Body of pancreas (tissue), 4 donors: ENCODE data around the gene TMC5. TPM values are rescaled to one million over a fixed set of nuclear protein-coding genes. Genes with fewer than 3 reads are reported as not detected.
"Not testable (repeated sequence)": the region's sequence is repeated elsewhere in the genome, so short reads cannot be mapped to it uniquely, and the experiment has no call there.

Source experiments
- ATAC-seq: fragments of 150-250 bp; one replicate; pipeline ENCODE4 v1.9.1; 2016
- DNase-seq, 4 donors: peaks; one replicate each; pipeline ENCODE4 v3.0.0-alpha.2; 2019
- H3K27ac ChIP-seq, 4 donors: fragments of 200-600 bp; sonication (generic); 1 replicate in 3 of 4; 2 replicates in 1 of 4; pipeline versions ENCODE4 v1.5.1 to v1.6.1; 2016 to 2019; ENCODE audit warnings: mild to moderate bottlenecking in 1 of 4, mixed read lengths in 1 of 4, moderate library complexity in 1 of 4
- H3K27me3 ChIP-seq, 2 donors: fragments of 200-600 bp; sonication (generic); one replicate each; pipeline ENCODE4 v1.6.0; 2016; ENCODE audit warnings: mild to moderate bottlenecking in 1 of 2
- H3K36me3 ChIP-seq, 2 donors: fragments of 200-600 bp; sonication (generic); replicated peaks in 1 of 2; 2 replicates each; pipeline ENCODE4 v1.5.1; 2016; ENCODE audit warnings: low read depth in 2 of 2; ENCODE audit not compliant: insufficient read depth in 1 of 2
- H3K4me1 ChIP-seq: fragments of 200-600 bp; sonication (generic); one replicate; pipeline ENCODE4 v1.6.0; 2016
- H3K4me3 ChIP-seq, 2 donors: fragments of 200-600 bp; sonication (generic); 1 replicate in 1 of 2; 2 replicates in 1 of 2; pipeline ENCODE4 v1.5.1; 2016 to 2019
- H3K9me3 ChIP-seq, 3 donors: fragments of 200-600 bp; sonication (generic); 1 replicate in 2 of 3; 2 replicates in 1 of 3; pipeline ENCODE4 v1.5.1; 2016
- POLR2A ChIP-seq, 3 donors: fragments of 450-650 bp; IDR thresholded peaks; one replicate each; pipeline ENCODE4 v1.6.1; 2016; ENCODE audit warnings: antibody characterized with exemption in 3 of 3, mild to moderate bottlenecking in 2 of 3
- WGBS, 2 donors: methylation state at CpG; one replicate each; pipeline ENCODE4 v1.1.5; 2017; 5-methylcytosine and 5-hydroxymethylcytosine counted together
- intact Hi-C: fragments of 100-400 bp; cut with DNase I; formaldehyde crosslinking; loops from one replicate; pipeline ENCODE4 v1.15.1; 2023
- total RNA-seq, 2 donors: library from RNA; depleted of rRNA; stranded (reverse); fragments of >200 nt; gene quantifications; one replicate each; pipeline ENCODE4 v1.1.0, GENCODE V29; 2016
- TF ChIP-seq, protein P1 (sequence below), 7 experiments: fragments of 450-650 bp in 4 of 7; fragments of 200-600 bp in 3 of 7; sonication (generic) in 3 of 7; IDR thresholded peaks; one replicate each; pipeline ENCODE4 v1.5.1; 2016 to 2019; ENCODE audit warnings: antibody characterized with exemption in 7 of 7

Gene TMC5
- total RNA-seq, 2 donors from 2014 or later: 0.66 to 2.3 TPM

DNA sequence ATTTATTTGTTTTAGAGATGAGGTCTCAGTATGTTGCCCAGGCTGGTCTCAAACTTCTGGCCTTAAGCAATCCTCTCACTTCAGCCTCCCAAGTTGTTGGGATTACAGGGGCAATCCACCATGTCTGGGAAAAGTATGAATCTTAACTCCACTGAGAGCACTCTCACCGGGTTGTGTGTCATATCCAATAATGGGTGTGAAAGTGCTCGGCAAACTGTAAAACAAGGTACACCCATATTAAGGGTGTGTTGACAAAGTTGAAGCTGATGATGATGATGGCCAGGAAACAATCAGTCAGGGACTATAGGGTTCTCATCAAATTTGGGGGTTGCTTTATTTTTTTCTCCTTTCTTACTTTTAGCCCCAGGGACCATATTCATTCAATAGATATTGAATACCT is 25.3 kb upstream of the TMC5 start:
- TF ChIP-seq, protein P1, sequence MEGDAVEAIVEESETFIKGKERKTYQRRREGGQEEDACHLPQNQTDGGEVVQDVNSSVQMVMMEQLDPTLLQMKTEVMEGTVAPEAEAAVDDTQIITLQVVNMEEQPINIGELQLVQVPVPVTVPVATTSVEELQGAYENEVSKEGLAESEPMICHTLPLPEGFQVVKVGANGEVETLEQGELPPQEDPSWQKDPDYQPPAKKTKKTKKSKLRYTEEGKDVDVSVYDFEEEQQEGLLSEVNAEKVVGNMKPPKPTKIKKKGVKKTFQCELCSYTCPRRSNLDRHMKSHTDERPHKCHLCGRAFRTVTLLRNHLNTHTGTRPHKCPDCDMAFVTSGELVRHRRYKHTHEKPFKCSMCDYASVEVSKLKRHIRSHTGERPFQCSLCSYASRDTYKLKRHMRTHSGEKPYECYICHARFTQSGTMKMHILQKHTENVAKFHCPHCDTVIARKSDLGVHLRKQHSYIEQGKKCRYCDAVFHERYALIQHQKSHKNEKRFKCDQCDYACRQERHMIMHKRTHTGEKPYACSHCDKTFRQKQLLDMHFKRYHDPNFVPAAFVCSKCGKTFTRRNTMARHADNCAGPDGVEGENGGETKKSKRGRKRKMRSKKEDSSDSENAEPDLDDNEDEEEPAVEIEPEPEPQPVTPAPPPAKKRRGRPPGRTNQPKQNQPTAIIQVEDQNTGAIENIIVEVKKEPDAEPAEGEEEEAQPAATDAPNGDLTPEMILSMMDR (IDR thresholded peaks at IDR 0.05): no peak
- no peak for TF ChIP-seq POLR2A (IDR thresholded peaks at IDR 0.05)
- Histone ChIP-seq H3K4me1 (peaks cover 10% of the 10 kb centered on the region), H3K36me3 (no peaks in the 10 kb centered on the region), H3K4me3 (no peak overlapping the region), H3K27me3 (no peaks in the 10 kb centered on the region), H3K27ac (no peak overlapping the region), H3K9me3 (no peaks in the 10 kb centered on the region)
- intact Hi-C loops: no loop called here
- no peak for ATAC-seq
- no peak for DNase-seq
- WGBS, 2 donors: 80 to 81% methylated on average over 2 of the region's 2 CpGs

DNA sequence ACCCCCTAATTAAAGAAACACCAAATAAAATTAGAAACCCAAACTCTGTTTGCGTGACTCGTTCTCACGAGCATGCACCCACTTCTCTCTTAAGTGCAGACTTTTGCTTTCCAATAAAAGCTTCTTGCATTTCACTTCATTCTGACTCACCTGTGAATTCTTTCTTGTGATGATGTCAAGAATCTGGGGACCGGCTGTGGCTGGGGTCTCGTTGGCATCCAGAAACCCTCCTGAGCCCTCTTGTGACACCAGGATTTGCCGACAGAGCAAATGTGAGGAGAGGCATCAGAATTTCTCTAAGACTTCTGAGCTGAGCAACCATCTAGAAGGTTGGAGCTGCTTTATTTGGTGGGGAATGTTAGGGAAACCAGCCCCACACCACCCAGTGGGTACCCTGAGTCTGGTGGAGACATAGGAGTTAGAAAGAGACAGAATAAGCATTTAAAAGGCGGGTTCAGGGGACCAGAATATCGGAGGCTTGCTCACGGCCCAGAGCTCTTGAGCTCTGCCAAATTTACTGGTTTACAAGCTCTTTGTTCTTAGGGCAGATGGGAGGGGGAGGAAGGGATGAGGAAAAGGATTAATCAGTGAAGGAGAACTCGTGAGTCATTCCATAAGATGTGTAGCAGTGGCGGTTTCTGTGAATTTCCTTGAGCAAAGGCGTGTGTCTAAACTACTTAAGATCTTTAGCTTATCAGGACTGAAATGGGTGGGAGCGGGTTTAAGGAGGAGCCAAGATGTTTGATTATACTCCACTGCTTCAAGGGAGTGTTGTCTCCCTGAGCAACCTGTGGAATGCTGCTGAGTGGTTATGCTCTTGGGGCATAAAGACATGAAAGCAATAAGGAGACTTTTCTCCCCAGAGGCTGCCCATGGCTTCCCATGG is 24.2 kb upstream of the TMC5 start:
- Histone ChIP-seq H3K27me3 (no peaks in the 10 kb centered on the region), H3K4me3 (no peak overlapping the region), H3K27ac (no peak overlapping the region), H3K36me3 (no peaks in the 10 kb centered on the region), H3K9me3 (no peaks in the 10 kb centered on the region), H3K4me1 (peaks cover 10% of the 10 kb centered on the region)
- no peak for ATAC-seq
- TF ChIP-seq, protein P1 (IDR thresholded peaks at IDR 0.05): no peak
- TF ChIP-seq POLR2A (IDR thresholded peaks at IDR 0.05): no peak
- WGBS, 2 donors: 54% methylated on average over 13 of the region's 13 CpGs
- no peak for DNase-seq
- intact Hi-C loops: no loop called here

DNA sequence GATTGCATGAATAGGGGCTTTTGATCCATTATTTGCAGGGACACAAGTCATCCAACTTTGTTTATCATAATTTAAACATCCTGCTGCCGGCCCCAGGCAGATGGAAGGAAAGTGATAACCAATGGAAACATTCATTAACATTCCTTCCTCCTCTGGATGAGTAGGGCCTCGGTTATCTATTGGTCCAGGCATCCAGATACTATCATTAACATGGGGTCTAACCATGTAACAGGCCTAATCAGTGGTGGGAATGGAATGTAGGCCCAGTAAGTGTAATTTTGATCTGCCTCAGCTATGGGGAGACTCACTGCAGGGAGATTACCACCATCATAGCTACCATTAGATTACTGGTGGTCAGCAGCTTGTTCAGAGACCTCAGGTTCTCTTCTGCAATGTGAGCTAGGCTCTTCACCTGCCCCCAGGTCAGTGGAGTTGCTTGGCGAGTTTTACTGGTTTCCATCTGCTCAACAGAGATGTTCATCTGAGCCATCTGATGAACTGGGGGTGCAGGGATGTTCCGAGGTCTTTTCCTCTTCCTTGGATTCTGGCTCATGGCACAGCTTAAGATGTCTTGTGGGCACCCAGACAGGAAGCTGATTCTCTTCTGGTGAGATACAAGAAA is 21.9 kb upstream of the TMC5 start:
- H3K27ac ChIP-seq: peak overlapping the region in 3 of 4 donors; percentile 11 to 69 (median 55)

DNA sequence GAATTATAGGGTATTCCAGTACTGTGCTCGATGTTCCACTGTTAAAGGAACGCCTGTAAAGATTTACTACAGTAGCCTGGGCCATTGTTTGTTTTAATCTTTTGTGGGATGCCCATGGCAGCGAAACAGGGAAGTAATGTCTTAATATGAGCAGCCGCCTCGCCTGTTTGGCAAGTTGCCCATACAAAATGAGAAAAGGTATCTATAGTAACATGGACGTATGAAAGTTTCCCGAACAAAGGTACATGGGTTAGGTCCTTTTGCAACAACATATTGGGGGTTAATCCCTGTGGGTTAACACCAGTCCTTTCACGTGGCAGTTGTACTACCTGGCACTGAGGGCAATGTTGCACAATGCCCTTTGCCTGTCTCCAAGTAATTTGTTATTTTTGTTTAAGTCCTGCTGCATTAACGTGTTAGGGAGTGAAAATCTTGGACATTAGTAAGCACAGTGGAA is 21.1 kb upstream of the TMC5 start:
- TF ChIP-seq POLR2A (IDR thresholded peaks at IDR 0.05): no peak
- TF ChIP-seq, protein P1 (IDR thresholded peaks at IDR 0.05): no peak
- ATAC-seq: peak; percentile 71
- peaks cover 0 to 10% (median 0%) of the 10 kb centered on the region in 3 donors for H3K9me3 ChIP-seq
- intact Hi-C loops: loop anchor here (5.0 kb wide), 1 partner anchor 106 kb away; no protein-coding TSS in a partner anchor
- DNase-seq: peak; percentile 40 to 65 (median 52)
- H3K4me1 ChIP-seq: peaks cover 10% of the 10 kb centered on the region
- 13 to 19% methylated on average over 9 of the region's 9 CpGs for WGBS, 2 donors
- no peaks in the 10 kb centered on the region for H3K27me3 ChIP-seq
- H3K36me3 ChIP-seq: no peaks in the 10 kb centered on the region
- no peak overlapping the region for H3K4me3 ChIP-seq
- peak overlapping the region; percentile 11 to 69 (median 42) for H3K27ac ChIP-seq

More for the DNA sequence above, 21.9 kb upstream of the TMC5 start:
- H3K36me3 ChIP-seq, H3K27me3 ChIP-seq, H3K4me3 ChIP-seq, DNase-seq, ATAC-seq, H3K9me3 ChIP-seq: not testable (repeated sequence)
- WGBS, 2 donors: 50 to 54% methylated on average over 3 to 4 of the region's 4 CpGs
- intact Hi-C loops: loop anchor here (5.0 kb wide), 1 partner anchor 107 kb away; no protein-coding TSS in a partner anchor
- H3K4me1 ChIP-seq: peaks cover 10% of the 10 kb centered on the region

DNA sequence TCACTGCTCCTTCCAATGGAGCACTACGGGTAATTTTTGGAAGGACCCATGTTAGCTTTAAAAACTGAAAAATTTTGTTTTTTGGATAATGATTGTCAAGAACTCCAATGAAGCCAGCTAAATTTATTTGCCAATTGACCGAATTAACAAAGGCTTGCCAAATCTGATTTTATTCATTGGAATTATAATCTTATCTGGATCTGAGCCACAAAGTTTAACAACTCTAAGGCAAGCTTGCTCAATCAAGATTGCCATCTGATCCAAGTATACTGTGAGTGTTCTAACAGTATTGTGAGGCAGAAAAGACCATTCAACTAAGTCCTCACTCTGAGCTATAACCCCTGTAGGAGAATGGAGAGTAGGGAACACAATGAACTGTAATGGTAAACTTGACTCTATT is 20.3 kb upstream of the TMC5 start:
- peak overlapping the region in 2 of 4 donors; percentile 55 to 69 for H3K27ac ChIP-seq
- not testable (repeated sequence) for H3K4me3 ChIP-seq, H3K36me3 ChIP-seq, H3K27me3 ChIP-seq, ATAC-seq, DNase-seq
- peaks cover 0 to 18% (median 0%) of the 10 kb centered on the region in 3 donors for H3K9me3 ChIP-seq
- intact Hi-C loops: loop anchor here (5.0 kb wide), 1 partner anchor 105 kb away; no protein-coding TSS in a partner anchor
- H3K4me1 ChIP-seq: peaks cover 10% of the 10 kb centered on the region
- WGBS, 2 donors: 34 to 39% methylated on average over 2 of the region's 2 CpGs
